OCI-LY1 (cell line): ENCODE data around the gene ALDH1A1.

ENCODE experiments used
- CTCF ChIP-seq: fragments of 200-600 bp; sonication (generic), shearing (Covaris generic); IDR thresholded peaks from 2 replicates; pipeline ENCODE4 v1.5.1; 2017; ENCODE audit warnings: mild to moderate bottlenecking, antibody characterized with exemption, low read length, moderate library complexity, mixed read lengths
- EZH2 ChIP-seq: fragments of 200-600 bp; sonication (generic), shearing (Covaris generic); IDR thresholded peaks from 2 replicates; pipeline ENCODE4 v1.8.0; 2017; ENCODE audit warnings: borderline replicate concordance, mixed run types, mild to moderate bottlenecking, antibody characterized with exemption, low read length, moderate library complexity, mixed read lengths

- TF ChIP-seq CTCF (no peak), EZH2 (no peak)
Measured at GRCh38 chr9:72873456-72873855, 79.4 kb downstream of the ALDH1A1 start.
